Raji (cell line): ENCODE data around the gene TMEM120B.

Source experiments
- POLR2A ChIP-seq: IDR thresholded peaks from 2 replicates; pipeline ENCODE4 v1.6.1; 2011; ENCODE audit warnings: low read depth, low read length, control low read depth; ENCODE audit not compliant: insufficient read depth

TMEM120B gene

DNA sequence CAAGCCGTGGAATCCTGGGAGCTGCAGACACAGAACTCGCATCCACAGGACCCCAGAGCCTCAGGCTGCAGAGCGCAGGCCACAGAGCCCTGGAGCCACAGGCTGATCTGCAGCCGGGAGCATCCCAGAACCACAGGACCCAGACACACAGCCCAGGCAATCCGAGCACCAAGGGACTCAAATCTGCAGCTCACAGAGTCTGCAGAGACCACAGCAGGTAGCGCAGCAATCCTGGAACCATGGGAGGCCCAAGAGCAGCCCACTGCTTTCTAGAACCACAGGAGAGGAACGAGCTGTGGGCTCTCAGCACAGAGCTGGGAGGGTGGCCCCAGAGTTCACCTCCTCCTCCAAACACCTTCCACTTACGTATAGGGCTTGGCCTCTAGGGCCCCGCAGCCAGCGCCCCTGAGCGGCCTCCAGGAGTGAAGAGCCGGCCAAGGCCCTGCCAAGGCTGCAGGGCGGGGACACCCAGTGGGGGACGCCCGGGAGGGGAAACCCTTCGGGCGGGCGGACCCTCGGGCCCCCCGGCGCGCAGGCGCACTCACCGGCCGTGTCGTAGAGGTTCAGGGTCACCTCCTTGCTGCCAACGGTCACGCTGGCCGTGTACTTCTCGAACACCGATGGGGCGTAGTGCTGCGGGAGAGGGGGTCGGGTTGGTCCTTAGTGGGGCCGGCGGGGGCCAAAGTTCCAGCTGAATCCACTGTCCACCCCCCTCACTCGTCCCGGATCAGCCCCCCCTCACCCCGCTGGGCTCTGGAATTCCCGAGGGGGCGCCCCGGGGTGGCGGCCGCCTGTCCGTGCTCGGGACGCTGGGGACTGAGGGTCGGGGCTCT lies 80.3 kb downstream of the TMEM120B start:
- no peak; the same call in 1 of the 2 replicates for TF ChIP-seq POLR2A

GRCh38 chr12:121793440-121793837 lies 80.9 kb downstream of the TMEM120B start, which contains the start of gene RHOF:
Gene RHOF (minus strand): TSS chr12:121793688. CDS start chr12:121793633, 55 bp downstream.
- peak; percentile 65 for TF ChIP-seq POLR2A

GRCh38 chr12:121793838-121794533 lies 81.4 kb downstream of the TMEM120B start:
- peak; percentile 69 for TF ChIP-seq POLR2A

DNA sequence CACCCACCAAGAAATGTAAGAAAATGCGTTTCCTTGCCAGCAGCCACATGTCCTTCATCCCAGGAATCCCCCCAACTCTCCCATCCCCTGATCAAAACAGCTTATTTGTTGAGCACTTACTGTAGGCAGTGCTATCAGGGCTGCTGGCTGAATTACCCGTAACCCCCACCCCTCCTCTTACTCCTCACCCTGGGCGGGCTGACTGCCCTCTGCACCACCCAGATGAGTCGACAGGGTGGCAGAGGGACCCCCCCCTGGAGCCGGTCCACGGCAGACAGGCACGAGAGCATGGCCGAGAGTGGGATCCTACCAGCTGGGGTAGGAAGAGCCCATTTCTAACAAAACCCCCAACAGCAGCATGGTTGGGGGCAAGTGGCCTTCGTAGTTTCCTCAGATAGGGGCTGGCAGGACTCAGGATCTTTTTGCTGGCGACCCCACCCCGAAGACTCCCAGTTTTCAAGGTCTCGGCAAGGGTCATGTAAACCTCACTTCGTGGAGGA lies 82.0 kb downstream of the TMEM120B start:
- TF ChIP-seq POLR2A, result no peak

DNA sequence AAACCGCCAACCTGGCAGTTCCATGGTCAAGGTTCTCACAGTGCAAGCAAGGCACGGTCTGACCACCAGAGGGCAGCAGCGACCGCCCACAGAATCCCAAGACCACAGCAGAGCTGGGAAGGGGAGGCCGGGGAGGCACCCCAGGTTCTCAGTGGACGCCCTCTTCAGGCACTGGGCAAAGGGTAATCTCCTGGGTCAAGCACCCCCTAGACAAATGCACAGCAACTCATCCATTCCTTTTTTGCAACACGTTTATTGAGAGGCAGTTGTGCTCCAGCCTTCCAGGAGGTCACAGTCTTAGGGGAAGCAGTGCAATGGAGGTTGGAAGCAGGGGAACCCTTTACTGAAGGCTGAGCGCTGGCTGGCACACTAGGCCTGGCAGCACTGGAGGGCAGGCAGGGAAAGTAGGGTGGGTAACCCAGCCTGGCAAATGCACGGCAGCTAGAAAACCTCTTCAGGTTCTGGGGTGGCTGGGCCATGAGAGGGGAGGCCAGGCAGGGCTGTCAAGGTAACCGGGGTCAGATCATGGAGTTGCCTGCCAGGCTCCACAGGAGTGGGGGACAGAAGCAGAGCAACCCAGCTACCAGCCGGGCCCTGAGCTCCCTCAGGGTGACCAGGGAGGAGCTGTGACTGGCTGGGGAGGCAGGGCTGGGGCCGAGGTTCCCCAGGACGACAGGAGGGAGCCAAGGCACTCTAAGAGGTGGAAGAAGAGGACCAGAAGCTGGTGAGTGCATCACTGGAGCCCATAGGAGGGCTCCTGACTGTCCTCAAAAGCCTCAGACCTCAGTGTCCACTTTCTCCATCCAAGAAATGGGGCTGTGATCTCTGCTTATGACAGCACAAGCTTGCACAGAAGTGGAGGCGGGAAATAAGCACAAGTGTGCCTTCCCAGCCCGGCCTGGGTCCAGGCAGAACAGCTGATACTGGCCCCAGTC lies 82.7 kb downstream of the TMEM120B start:
- TF ChIP-seq POLR2A, result no peak

- no peak for TF ChIP-seq POLR2A
Observed at GRCh38 chr12:121796855-121797751, 84.6 kb downstream of the TMEM120B start.

- no peak for TF ChIP-seq POLR2A
Observed at GRCh38 chr12:121797937-121798786, 85.6 kb downstream of the TMEM120B start.

DNA sequence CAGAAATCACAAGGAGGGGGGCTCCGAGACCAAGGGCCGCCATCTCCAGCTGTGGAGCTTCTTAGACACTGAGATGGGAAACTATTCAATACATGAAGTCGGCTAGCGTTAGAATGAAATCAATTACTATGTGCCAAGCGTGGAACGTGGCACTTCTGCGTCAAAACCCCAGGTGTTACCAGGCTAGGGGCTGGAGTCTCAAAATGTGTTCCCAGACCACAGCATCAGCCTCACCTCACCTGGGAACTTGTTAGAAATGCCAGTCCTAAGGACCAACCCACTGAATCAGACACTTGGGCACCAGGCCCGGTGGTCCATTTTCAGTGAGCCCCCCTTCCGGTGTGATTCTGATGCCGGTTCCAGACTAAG lies 86.2 kb downstream of the TMEM120B start:
- no peak for TF ChIP-seq POLR2A

DNA sequence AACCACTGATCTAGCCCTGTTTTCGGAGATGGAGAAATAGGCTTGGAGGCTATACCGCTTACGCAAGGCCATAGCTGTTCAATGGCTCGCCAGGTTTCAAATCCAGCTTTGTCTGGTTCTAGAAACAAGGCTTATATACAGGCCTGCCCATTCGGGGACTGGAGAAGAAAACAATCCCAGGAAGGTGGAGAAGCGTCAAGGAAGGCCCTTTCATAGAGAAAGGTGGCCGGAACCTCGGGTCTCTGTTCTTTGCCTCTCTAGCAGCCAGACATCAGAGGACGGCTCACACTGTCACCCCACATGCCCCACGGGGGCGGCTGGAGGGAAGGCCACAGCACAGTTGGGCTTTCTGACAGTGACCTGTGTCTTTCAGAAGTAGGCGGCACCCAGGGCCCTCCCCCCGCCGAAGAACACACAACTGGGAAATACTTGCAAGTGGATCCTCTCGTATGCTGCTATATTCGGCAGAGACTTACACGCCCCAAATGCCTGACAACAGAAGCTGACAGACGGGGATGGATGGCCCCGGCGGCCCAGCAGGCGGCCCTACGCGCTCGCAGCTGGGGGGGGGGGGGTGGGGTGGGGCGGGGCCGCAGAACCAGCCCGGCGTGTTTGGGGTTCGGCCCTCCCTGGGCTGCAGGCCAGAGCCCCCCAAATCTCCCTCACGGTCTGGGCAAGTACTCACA lies 86.7 kb downstream of the TMEM120B start:
- TF ChIP-seq POLR2A, result no peak

DNA sequence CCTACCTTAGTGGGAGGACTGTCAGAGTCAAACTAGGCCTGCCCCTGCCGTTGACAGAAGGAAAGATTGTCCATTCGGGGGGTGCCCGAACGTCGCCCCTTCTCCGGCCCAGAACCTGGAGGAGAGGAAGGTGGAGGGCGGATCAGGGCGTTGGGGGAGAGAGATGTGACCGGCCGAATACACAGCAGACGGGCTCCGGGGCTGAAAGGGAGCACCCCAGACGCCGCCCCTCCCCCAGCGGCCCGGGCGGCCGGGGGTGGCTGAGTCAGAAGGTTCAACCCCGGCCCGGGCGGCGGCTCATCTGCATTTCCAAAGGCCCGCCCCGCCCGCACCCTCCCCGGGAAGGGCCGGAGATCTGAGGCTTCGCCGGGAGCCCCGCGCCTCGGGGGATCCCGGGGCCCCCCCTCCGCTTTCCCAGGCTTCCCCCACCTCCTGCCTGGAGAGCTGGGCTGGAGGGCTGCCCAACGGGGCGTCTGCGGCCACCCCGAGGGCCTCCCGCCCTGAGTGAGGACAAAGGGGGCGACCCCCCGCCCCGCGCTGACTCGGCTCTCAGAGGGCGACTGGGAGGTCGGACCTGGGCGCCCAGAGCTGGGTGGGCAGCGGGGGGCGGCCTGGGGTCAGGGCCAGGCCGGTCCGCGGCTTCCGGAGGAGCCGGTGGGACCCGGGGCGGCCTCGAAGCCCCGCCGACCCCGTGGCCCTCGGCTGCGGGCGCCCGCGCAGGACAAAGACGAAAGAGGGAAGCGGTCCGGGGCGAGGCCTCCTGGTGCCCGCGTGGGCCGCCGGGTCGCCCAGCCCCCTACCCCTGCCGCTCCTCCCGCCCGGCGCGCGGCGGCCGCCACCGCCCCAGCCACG lies 87.5 kb downstream of the TMEM120B start:
- no peak; the same call in 1 of the 2 replicates for TF ChIP-seq POLR2A

- TF ChIP-seq POLR2A, result peak; percentile 47
Observed at GRCh38 chr12:121800694-121801594, 88.4 kb downstream of the TMEM120B start.
